Psoas muscle (tissue), 8 donors: Measurements from ENCODE around the gene CSTB. TPM values are rescaled to one million over a fixed set of nuclear protein-coding genes. Genes with fewer than 3 reads are reported as not detected.

Experiments used
- ATAC-seq, 4 donors: fragments of 200-7000 bp; cut with Tn5 transposase; one replicate each; pipeline ENCODE4 v1.9.1; 2020; ENCODE audit warnings: moderate library complexity in 3 of 4, mild to moderate bottlenecking in 2 of 4
- DNase-seq, 2 donors: peaks; one replicate each; pipeline ENCODE4 v3.0.0-alpha.2; 2020
- H3K27ac ChIP-seq: fragments of 200-600 bp; one replicate; pipeline ENCODE4 v1.8.0; 2022
- H3K27me3 ChIP-seq, 3 donors: fragments of 200-600 bp in 1 of 3; one replicate each; pipeline versions ENCODE4 v1.6.1 to v1.8.0; 2013 to 2022; ENCODE audit warnings: low read length in 2 of 3, mild to moderate bottlenecking in 2 of 3, moderate library complexity in 1 of 3; ENCODE audit not compliant: insufficient read depth in 3 of 3
- H3K36me3 ChIP-seq, 2 donors: fragments of 200-600 bp in 1 of 2; one replicate each; pipeline versions ENCODE4 v1.6.1 to v1.8.0; 2013 to 2022; ENCODE audit warnings: low read depth in 1 of 2, mild to moderate bottlenecking in 1 of 2, moderate library complexity in 1 of 2; ENCODE audit not compliant: insufficient read depth in 1 of 2
- H3K4me1 ChIP-seq: fragments of 200-600 bp; one replicate; pipeline ENCODE4 v1.8.0; 2022
- H3K4me3 ChIP-seq: fragments of 200-600 bp; one replicate; pipeline ENCODE4 v1.8.0; 2022; ENCODE audit warnings: mild to moderate bottlenecking
- H3K9me3 ChIP-seq: fragments of 200-600 bp; one replicate; pipeline ENCODE4 v1.8.0; 2022
- WGBS, 3 donors: extraction: QIAGEN DNeasy Blood & Tissue Kit; methylation state at CpG; one replicate each; pipeline versions ENCODE4 v1.1.6 to v1.1.7; 2013; 5-methylcytosine and 5-hydroxymethylcytosine counted together
- intact Hi-C, 2 donors: fragments of 100-400 bp; cut with DNase I; formaldehyde crosslinking; loops; one replicate each; pipeline versions ENCODE4 v1.11.0 to v1.14.2; 2022
- polyA plus RNA-seq, 3 donors: library from polyadenylated mRNA; stranded (reverse); fragments of 200-250 nt; gene quantifications; one replicate each; pipeline ENCODE4 v1.2.3, GENCODE V29; 2013
- total RNA-seq, 4 donors: library from RNA; stranded (reverse); fragmentation: NEBNext Ultra II Directional in 2 of 4; extraction: Animal tissue kit (Norgen Biotek cat#: 25700) in 2 of 4; gene quantifications; one replicate each; pipeline versions ENCODE4 v1.2.1 to v1.2.4, GENCODE V29; 2021 to 2023
- TF ChIP-seq, protein P1 (sequence below): fragments of 200-600 bp; IDR thresholded peaks from one replicate; pipeline ENCODE4 v1.8.0; 2022; ENCODE audit warnings: antibody characterized with exemption
- donor health status: healthy with polysubstance abuse.
- donor health status: DM: no; HTN: no; CAD: no; lungs with moderate emphysema.
- donor health status: Bipolar disorder and iron deficiency.
- donor health status: healthy.
- donor health status: DM: yes; HTN: yes; CAD: no.
- donor health status: DM: no; HTN: no; CAD: no.
- donor health status: DM: no; HTN: no; CAD: no.
- donor health status: DM: yes; HTN: yes; CAD: no.

The CSTB gene
- total and polyA plus RNA-seq, 7 donors = 16.0 to 35.2 (median 21.3) TPM

DNA sequence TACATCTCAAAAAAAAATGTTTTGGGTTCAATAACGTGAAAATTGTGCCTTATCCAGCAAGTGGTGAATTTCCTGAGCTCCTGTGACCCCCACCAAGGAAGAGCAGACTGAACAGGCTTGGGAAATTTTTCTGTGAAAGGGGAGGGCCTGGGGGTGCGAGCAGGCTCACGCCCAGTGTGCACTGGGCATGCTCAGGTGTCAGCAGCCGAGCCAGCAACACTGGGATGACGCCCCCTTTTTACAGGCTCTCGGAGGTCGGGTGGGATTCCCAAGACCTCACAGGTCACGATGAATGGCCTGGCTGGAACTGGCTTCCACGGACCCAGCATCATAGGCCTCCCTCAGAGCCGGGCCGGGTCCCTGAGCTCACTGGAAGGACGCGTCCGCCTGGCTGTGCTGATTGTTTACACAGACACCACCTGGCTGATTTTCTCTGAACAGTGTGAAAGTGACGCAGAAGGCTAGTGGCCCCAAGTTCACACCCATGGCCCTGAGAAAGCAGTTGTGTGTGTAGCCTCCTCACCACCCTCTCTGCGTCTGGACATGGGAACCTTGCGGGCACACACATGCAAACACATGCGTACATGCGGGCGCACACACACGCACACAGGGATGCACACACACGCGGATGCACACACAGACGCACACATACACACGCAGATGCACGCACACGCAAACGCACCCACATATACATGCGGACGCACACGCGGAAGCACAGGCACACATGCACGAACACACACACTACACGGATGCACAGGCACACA, 9.2 kb downstream of the CSTB start:
- peaks cover 0 to 3% of the 10 kb centered on the region in 2 donors for H3K36me3 ChIP-seq
- H3K27me3 ChIP-seq = no peaks in the 10 kb centered on the region
- TF ChIP-seq, protein P1, sequence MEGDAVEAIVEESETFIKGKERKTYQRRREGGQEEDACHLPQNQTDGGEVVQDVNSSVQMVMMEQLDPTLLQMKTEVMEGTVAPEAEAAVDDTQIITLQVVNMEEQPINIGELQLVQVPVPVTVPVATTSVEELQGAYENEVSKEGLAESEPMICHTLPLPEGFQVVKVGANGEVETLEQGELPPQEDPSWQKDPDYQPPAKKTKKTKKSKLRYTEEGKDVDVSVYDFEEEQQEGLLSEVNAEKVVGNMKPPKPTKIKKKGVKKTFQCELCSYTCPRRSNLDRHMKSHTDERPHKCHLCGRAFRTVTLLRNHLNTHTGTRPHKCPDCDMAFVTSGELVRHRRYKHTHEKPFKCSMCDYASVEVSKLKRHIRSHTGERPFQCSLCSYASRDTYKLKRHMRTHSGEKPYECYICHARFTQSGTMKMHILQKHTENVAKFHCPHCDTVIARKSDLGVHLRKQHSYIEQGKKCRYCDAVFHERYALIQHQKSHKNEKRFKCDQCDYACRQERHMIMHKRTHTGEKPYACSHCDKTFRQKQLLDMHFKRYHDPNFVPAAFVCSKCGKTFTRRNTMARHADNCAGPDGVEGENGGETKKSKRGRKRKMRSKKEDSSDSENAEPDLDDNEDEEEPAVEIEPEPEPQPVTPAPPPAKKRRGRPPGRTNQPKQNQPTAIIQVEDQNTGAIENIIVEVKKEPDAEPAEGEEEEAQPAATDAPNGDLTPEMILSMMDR = no peak
- H3K4me1 ChIP-seq = no peaks in the 10 kb centered on the region
- no peak overlapping the region for H3K27ac ChIP-seq
- DNase-seq = no peak
- 71 to 75% (median 73%) methylated on average over 34 of the region's 34 CpGs for WGBS, 3 donors
- no peaks in the 10 kb centered on the region for H3K9me3 ChIP-seq
- ATAC-seq = peak in 1 of 4 donors; percentile 2
- intact Hi-C loops = no loop called here
- H3K4me3 ChIP-seq = no peak overlapping the region

DNA sequence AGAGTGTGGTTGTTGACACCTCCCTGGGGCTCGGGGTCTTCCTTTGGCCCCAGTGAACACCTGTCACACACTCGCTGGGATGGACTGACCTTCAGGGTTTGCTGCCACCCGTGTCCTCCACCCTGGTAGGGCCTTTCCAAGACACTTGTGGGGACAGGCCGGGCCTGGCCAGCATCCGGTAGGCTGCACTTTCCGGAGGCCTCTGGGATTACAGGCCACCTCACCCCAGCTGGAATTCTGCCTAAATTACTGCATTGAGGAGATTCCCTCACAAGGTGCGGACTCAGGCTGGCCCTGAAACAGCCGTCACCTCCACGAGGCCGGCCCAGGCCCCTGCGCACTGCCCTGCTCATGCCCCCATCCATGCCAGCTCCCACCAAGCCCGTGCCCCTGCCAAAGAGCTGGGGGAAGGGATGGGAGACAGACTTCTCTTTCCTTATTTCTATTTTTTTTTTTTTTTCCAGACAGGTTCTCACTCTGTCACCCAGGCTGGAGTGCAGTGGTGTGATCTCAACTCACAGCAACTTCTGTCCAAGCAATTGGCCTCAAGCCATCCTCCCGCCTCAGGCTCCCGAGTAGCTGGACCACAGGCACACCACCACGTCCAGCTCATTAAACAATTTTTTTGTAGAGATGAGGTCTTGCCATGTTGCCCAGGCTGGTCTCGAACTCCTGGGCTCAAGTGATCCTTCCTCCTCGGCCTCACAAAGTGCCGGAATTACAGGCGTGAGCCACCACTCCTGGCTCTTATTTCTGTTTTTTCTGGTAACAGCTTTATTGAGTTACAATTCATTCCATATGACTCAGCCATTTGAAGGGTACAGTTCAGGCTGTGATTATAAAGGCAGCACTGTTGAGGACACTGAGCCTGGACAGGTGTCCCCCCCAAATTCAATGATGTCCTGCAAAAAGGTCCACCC, 11.3 kb downstream of the CSTB start:
- intact Hi-C loops = no loop called here
- Histone ChIP-seq H3K4me3 (no peak overlapping the region), H3K36me3 (peaks cover 0 to 3% of the 10 kb centered on the region in 2 donors), H3K27ac (no peak overlapping the region), H3K27me3 (no peaks in the 10 kb centered on the region), H3K9me3 (no peaks in the 10 kb centered on the region), H3K4me1 (no peaks in the 10 kb centered on the region)
- 71 to 76% (median 73%) methylated on average over 19 of the region's 19 CpGs for WGBS, 3 donors
- DNase-seq = no peak
- no peak for ATAC-seq
- TF ChIP-seq, protein P1 = no peak

DNA sequence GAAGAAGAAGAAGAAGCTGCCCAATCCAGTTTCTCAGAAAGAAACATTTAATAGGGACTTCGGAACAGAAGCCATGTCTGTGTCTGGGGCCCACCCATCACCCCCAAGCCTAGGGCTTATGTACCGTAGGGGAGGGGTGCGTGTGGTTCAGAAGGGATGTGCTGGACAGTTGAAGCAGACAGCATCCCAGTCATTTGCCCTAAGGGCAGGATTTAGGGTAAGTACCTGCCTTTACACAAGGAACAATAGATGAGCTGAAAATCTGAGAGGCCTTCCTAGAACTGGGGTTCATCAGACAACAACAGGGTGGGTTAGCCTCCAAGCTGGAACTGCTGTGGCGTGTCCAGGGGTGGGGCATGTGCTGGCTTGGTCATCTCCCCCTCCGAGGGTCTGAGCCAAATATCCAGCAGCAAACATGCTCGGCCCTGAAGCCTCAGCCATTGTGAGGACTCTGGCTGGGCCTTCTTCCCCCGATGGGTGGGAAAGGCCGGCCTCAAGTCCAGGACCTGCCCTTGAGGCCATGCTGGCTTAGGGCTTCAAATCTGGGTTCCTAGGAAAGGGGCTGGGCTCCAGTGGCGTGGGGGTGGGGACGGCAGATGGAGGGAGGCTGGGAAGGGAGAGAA, 12.1 kb downstream of the CSTB start:
- ATAC-seq (no peak), DNase-seq (peak in 1 of 2 donors; percentile 39)
- H3K9me3 ChIP-seq = no peaks in the 10 kb centered on the region
- H3K4me1 ChIP-seq = no peaks in the 10 kb centered on the region
- no peak overlapping the region for H3K4me3 ChIP-seq
- peaks cover 0 to 9% of the 10 kb centered on the region in 2 donors for H3K36me3 ChIP-seq
- WGBS, 3 donors = 82 to 86% (median 84%) methylated on average over 10 of the region's 10 CpGs
- H3K27ac ChIP-seq = no peak overlapping the region
- TF ChIP-seq, protein P1 = no peak
- intact Hi-C loops = no loop called here
- H3K27me3 ChIP-seq = no peaks in the 10 kb centered on the region

DNA sequence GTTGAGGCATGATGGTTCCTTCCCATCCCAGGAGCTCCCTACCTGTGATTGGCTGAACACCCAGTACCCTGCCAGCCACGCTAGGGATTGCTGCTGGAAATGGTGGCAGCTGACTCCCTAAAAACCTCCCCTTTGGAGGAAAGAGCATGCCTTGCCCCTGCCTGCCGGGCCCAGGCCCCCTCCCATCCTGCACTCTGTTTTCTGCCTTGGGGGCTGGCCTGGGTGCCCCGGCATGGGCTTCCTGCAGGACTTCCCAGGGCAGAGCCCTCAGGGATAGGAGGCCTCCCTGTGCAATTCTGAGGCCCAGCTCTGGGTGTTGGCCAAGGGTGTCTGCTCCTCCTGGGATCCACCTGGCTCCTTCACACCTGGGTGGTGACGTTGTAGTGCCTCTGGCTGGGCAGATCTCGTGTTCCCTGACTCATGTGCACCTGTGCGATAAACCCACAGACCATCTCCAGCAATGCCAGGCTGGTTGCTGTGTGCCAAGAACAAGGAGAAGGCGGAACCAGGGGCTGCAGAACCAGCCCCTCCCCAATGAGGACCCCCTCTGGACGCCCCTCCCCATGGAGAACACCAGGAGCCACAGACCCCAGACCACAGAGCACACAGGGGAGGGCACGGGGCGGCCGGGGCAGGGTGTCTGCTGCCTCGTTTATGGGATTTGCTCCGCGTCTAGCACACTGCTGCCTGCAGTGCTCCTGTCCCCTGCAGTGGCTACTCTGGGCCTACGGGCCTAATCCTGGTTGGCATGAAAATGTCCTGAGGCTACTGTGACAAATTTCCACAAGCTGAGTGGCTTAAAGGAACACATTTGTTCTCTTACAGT, 13.6 kb downstream of the CSTB start:
- WGBS, 3 donors = 89 to 93% (median 90%) methylated on average over 15 of the region's 15 CpGs
- TF ChIP-seq, protein P1 = no peak
- peaks cover 0 to 18% of the 10 kb centered on the region in 2 donors for H3K36me3 ChIP-seq
- no peaks in the 10 kb centered on the region for H3K9me3 ChIP-seq
- H3K4me1 ChIP-seq = no peaks in the 10 kb centered on the region
- H3K27ac ChIP-seq = no peak overlapping the region
- H3K4me3 ChIP-seq = no peak overlapping the region
- no peak for ATAC-seq
- DNase-seq = peak in 1 of 2 donors; percentile 46
- H3K27me3 ChIP-seq = no peaks in the 10 kb centered on the region
- intact Hi-C loops = no loop called here
